Panc1 (cell line): ENCODE data around the gene TRIOBP.

Experiments
- CTCF ChIP-seq: fragments of 450-650 bp; IDR thresholded peaks from 2 replicates; pipeline ENCODE4 v1.5.1; 2017; ENCODE audit warnings: mild to moderate bottlenecking
- POLR2AphosphoS5 ChIP-seq: IDR thresholded peaks from 2 replicates; pipeline ENCODE4 v1.6.1; 2012; ENCODE audit warnings: mild to moderate bottlenecking, low read depth, low read length, moderate library complexity
- REST ChIP-seq, 2 experiments: IDR thresholded peaks; 2 replicates each; pipeline ENCODE4 v1.6.1; 2011 to 2012; ENCODE audit warnings: low read depth in 2 of 2, control low read depth in 1 of 2, low read length in 1 of 2, mild to moderate bottlenecking in 1 of 2, moderate library complexity in 1 of 2; ENCODE audit not compliant: insufficient read depth in 1 of 2
- SIN3A ChIP-seq: IDR thresholded peaks from 2 replicates; pipeline ENCODE4 v1.6.1; 2012; ENCODE audit warnings: low read depth, mild to moderate bottlenecking, low read length, moderate library complexity, borderline replicate concordance; ENCODE audit not compliant: insufficient read depth
- TCF7L2 ChIP-seq: IDR thresholded peaks from 2 replicates; pipeline ENCODE4 v1.6.1; 2011; ENCODE audit warnings: mild to moderate bottlenecking, low read depth, low read length, inconsistent platforms

GRCh38 chr22:37677493-37677974 is 19.3 kb upstream of the TRIOBP start:
- TF ChIP-seq CTCF (no peak), REST (IDR thresholded peaks at IDR 0.05; ENCODE audit: insufficient read depth in 1 of 2, low read depth in 2 of 2, low read length in 1 of 2) (no peak), POLR2AphosphoS5 (no peak), TCF7L2 (no peak), SIN3A (no peak)
